Activated CD8-positive, alpha-beta T cell treated with anti-CD3 and anti-CD28 coated beads, Interleukin-2, amount 10 ng/mL, durations not matched to agents 7 days and 5 days (primary cell): Measurements from ENCODE around the gene TIPARP. TPM values are rescaled to one million over a fixed set of nuclear protein-coding genes. Genes with fewer than 3 reads are reported as not detected.

Experiments
- ATAC-seq: fragments of 150-1000 bp; cut with Tn5 transposase; one replicate; pipeline ENCODE4 v1.10.0; 2021; ENCODE audit warnings: moderate library complexity
- CTCF ChIA-PET: fragments of 350-600 bp; sonication (Branson Sonifier 250); formaldehyde crosslinking; loops from one replicate; lab custom pipeline; 2021; ENCODE audit warnings: antibody characterized with exemption; lab: Charles Lee
- POLR2A ChIA-PET: fragments of 350-600 bp; sonication (Branson Sonifier 250); formaldehyde crosslinking; loops from one replicate; lab custom pipeline; 2021; ENCODE audit warnings: antibody characterized with exemption; lab: Charles Lee
- DNase-seq: peaks from one replicate; pipeline ENCODE4 v3.0.0-alpha.2; 2020
- H3K27ac Mint-ChIP-seq: one replicate; pipeline ENCODE4 v1.8.0; 2021; ENCODE audit warnings: mild to moderate bottlenecking, mixed read lengths
- H3K27me3 Mint-ChIP-seq: one replicate; pipeline ENCODE4 v1.8.0; 2021; ENCODE audit warnings: low read depth, mixed read lengths
- H3K36me3 Mint-ChIP-seq: one replicate; pipeline ENCODE4 v1.8.0; 2021; ENCODE audit warnings: low read depth, mixed read lengths
- H3K4me1 Mint-ChIP-seq: one replicate; pipeline ENCODE4 v1.8.0; 2021; ENCODE audit warnings: low read depth, mixed read lengths
- H3K4me3 Mint-ChIP-seq: one replicate; pipeline ENCODE4 v1.8.0; 2021; ENCODE audit warnings: mild to moderate bottlenecking, mixed read lengths
- H3K9me3 Mint-ChIP-seq: one replicate; pipeline ENCODE4 v1.8.0; 2022; ENCODE audit warnings: mixed read lengths; ENCODE audit not compliant: insufficient read depth
- total RNA-seq, 2 experiments: library from RNA; stranded (reverse); gene quantifications; one replicate each; pipeline ENCODE4 v1.2.3, GENCODE V29; 2021

Gene TIPARP
- total RNA-seq, 2 experiments from 2014 or later, result 34.2 to 36.5 TPM

GRCh38 chr3:156635973-156636372 is 38.4 kb upstream of the TIPARP start:
- H3K36me3 Mint-ChIP-seq, result no peaks in the 10 kb centered on the region

GRCh38 chr3:156637480-156638022 is 36.8 kb upstream of the TIPARP start:
- Mint-ChIP-seq H3K36me3 (no peaks in the 10 kb centered on the region), H3K27me3 (peaks cover 2% of the 10 kb centered on the region), H3K9me3 (no peaks in the 10 kb centered on the region), H3K4me1 (peaks cover 5% of the 10 kb centered on the region), H3K27ac (no peak overlapping the region), H3K4me3 (no peak overlapping the region)
- DNase-seq (no peak), ATAC-seq (no peak)
- POLR2A ChIA-PET, result no interaction called here
- CTCF ChIA-PET, result no interaction called here

More at GRCh38 chr3:156635973-156636372, 38.4 kb upstream of the TIPARP start:
- Mint-ChIP-seq H3K27me3 (peaks cover 2% of the 10 kb centered on the region), H3K4me1 (no peaks in the 10 kb centered on the region), H3K9me3 (no peaks in the 10 kb centered on the region), H3K27ac (no peak overlapping the region), H3K4me3 (no peak overlapping the region)
- ChIA-PET POLR2A (no interaction called here), CTCF (interaction anchor here (1.6 kb wide), 1 partner anchor 12 kb away, joined by 4 read pairs; no protein-coding TSS in a partner anchor)
- ATAC-seq (no peak), DNase-seq (no peak)

GRCh38 chr3:156638271-156638670 is 36.1 kb upstream of the TIPARP start:
- H3K27ac Mint-ChIP-seq, result no peak overlapping the region
- CTCF ChIA-PET, result no interaction called here
- no peaks in the 10 kb centered on the region for H3K9me3 Mint-ChIP-seq
- H3K27me3 Mint-ChIP-seq, result peaks cover 2% of the 10 kb centered on the region
- peaks cover 12% of the 10 kb centered on the region for H3K4me1 Mint-ChIP-seq
- no peaks in the 10 kb centered on the region for H3K36me3 Mint-ChIP-seq
- no peak overlapping the region for H3K4me3 Mint-ChIP-seq
- DNase-seq (no peak), ATAC-seq (no peak)
- POLR2A ChIA-PET, result no interaction called here

- DNase-seq (no peak), ATAC-seq (no peak)
- Mint-ChIP-seq H3K36me3 (no peaks in the 10 kb centered on the region), H3K27me3 (peaks cover 2% of the 10 kb centered on the region), H3K27ac (no peak overlapping the region), H3K4me1 (peaks cover 22% of the 10 kb centered on the region), H3K4me3 (no peak overlapping the region), H3K9me3 (no peaks in the 10 kb centered on the region)
- ChIA-PET CTCF (no interaction called here), POLR2A (no interaction called here)
Measured at GRCh38 chr3:156639414-156640023, 34.9 kb upstream of the TIPARP start.

- peaks cover 4% of the 10 kb centered on the region for H3K36me3 Mint-ChIP-seq
- H3K4me1 Mint-ChIP-seq, result peaks cover 31% of the 10 kb centered on the region
- ATAC-seq (no peak), DNase-seq (no peak)
- no peak overlapping the region for H3K27ac Mint-ChIP-seq
- POLR2A ChIA-PET, result no interaction called here
- peaks cover 2% of the 10 kb centered on the region for H3K27me3 Mint-ChIP-seq
- H3K4me3 Mint-ChIP-seq, result no peak overlapping the region
- CTCF ChIA-PET, result no interaction called here
- H3K9me3 Mint-ChIP-seq, result peaks cover 2% of the 10 kb centered on the region
Measured at GRCh38 chr3:156641618-156641975, 32.8 kb upstream of the TIPARP start.

- H3K9me3 Mint-ChIP-seq, result peaks cover 9% of the 10 kb centered on the region
- H3K4me1 Mint-ChIP-seq, result peaks cover 31% of the 10 kb centered on the region
- H3K27me3 Mint-ChIP-seq, result peaks cover 2% of the 10 kb centered on the region
- ATAC-seq (peak; percentile 9), DNase-seq (no peak)
- peak overlapping the region; percentile 85 for H3K27ac Mint-ChIP-seq
- POLR2A ChIA-PET, result interaction anchor here (0.9 to 2.6 kb wide), 9 partner anchors 10 to 88 kb away, joined by 3 to 10 read pairs (median 4); partner anchors contain the start of gene SSR3
- H3K4me3 Mint-ChIP-seq, result peak overlapping the region; percentile 48
- H3K36me3 Mint-ChIP-seq, result peaks cover 7% of the 10 kb centered on the region
- CTCF ChIA-PET, result interaction anchor here (0.7 to 4.5 kb wide), 6 partner anchors 11 to 494 kb away, joined by 3 to 35 read pairs (median 4); partner anchors contain the start of gene TIPARP
Measured at GRCh38 chr3:156642750-156643728, 31.4 kb upstream of the TIPARP start.

- POLR2A ChIA-PET, result interaction anchor here (0.9 to 2.6 kb wide), 9 partner anchors 9 to 89 kb away, joined by 3 to 10 read pairs (median 4); partner anchors contain the start of gene SSR3
- peak overlapping the region; percentile 48 for H3K4me3 Mint-ChIP-seq
- peaks cover 9% of the 10 kb centered on the region for H3K36me3 Mint-ChIP-seq
- H3K27ac Mint-ChIP-seq, result peak overlapping the region; percentile 85
- peaks cover 31% of the 10 kb centered on the region for H3K4me1 Mint-ChIP-seq
- H3K27me3 Mint-ChIP-seq, result peaks cover 2% of the 10 kb centered on the region
- DNase-seq (peak; percentile 74), ATAC-seq (peak; percentile 92)
- CTCF ChIA-PET, result interaction anchor here (1.1 to 4.5 kb wide), 6 partner anchors 11 to 494 kb away, joined by 3 to 35 read pairs (median 4); partner anchors contain the start of gene TIPARP
- H3K9me3 Mint-ChIP-seq, result peaks cover 14% of the 10 kb centered on the region
Measured at GRCh38 chr3:156643729-156644389, 30.5 kb upstream of the TIPARP start.

- H3K4me3 Mint-ChIP-seq, result no peak overlapping the region
- DNase-seq (no peak), ATAC-seq (no peak)
- ChIA-PET POLR2A (interaction anchor here (0.6 to 2.6 kb wide), 2 partner anchors 20 to 168 kb away, joined by 3 to 10 read pairs; no protein-coding TSS in a partner anchor), CTCF (interaction anchor here (2.4 to 4.5 kb wide), 3 partner anchors 9 to 30 kb away, joined by 5 to 35 read pairs (median 9); partner anchors contain the start of gene TIPARP)
- H3K27ac Mint-ChIP-seq, result peak overlapping the region; percentile 25
- H3K4me1 Mint-ChIP-seq, result peaks cover 35% of the 10 kb centered on the region
- peaks cover 9% of the 10 kb centered on the region for H3K36me3 Mint-ChIP-seq
- H3K9me3 Mint-ChIP-seq, result peaks cover 14% of the 10 kb centered on the region
- H3K27me3 Mint-ChIP-seq, result peaks cover 8% of the 10 kb centered on the region
Measured at GRCh38 chr3:156644958-156645357, 29.4 kb upstream of the TIPARP start.

GRCh38 chr3:156646958-156647357 is 27.4 kb upstream of the TIPARP start:
- DNase-seq (no peak), ATAC-seq (no peak)
- peaks cover 14% of the 10 kb centered on the region for H3K9me3 Mint-ChIP-seq
- POLR2A ChIA-PET, result interaction anchor here (0.6 to 1.2 kb wide), 2 partner anchors 29 to 93 kb away, joined by 3 to 4 read pairs; no protein-coding TSS in a partner anchor
- peaks cover 9% of the 10 kb centered on the region for H3K36me3 Mint-ChIP-seq
- H3K27ac Mint-ChIP-seq, result no peak overlapping the region
- H3K4me3 Mint-ChIP-seq, result no peak overlapping the region
- CTCF ChIA-PET, result interaction anchor here (0.7 to 3.2 kb wide), 6 partner anchors 11 to 434 kb away, joined by 3 to 15 read pairs (median 4); partner anchors contain the start of gene TIPARP
- peaks cover 32% of the 10 kb centered on the region for H3K4me1 Mint-ChIP-seq
- H3K27me3 Mint-ChIP-seq, result peaks cover 12% of the 10 kb centered on the region

- DNase-seq, result no peak
- ChIA-PET POLR2A (interaction anchor here (1.2 kb wide), 1 partner anchor 27 kb away, joined by 4 read pairs; no protein-coding TSS in a partner anchor), CTCF (interaction anchor here (1.0 to 2.6 kb wide), 4 partner anchors 13 to 55 kb away, joined by 3 to 15 read pairs (median 4); partner anchors contain the start of gene TIPARP)
- H3K4me3 Mint-ChIP-seq, result no peak overlapping the region
- peaks cover 9% of the 10 kb centered on the region for H3K36me3 Mint-ChIP-seq
- H3K27ac Mint-ChIP-seq, result no peak overlapping the region
- H3K4me1 Mint-ChIP-seq, result peaks cover 25% of the 10 kb centered on the region
- peaks cover 12% of the 10 kb centered on the region for H3K27me3 Mint-ChIP-seq
- no peak for ATAC-seq
- H3K9me3 Mint-ChIP-seq, result peaks cover 14% of the 10 kb centered on the region
Measured at GRCh38 chr3:156648086-156648485, 26.3 kb upstream of the TIPARP start.

GRCh38 chr3:156649681-156650080 is 24.7 kb upstream of the TIPARP start:
- ChIA-PET POLR2A (no interaction called here), CTCF (no interaction called here)
- no peak for ATAC-seq
- Mint-ChIP-seq H3K27me3 (peaks cover 12% of the 10 kb centered on the region), H3K9me3 (peaks cover 14% of the 10 kb centered on the region), H3K36me3 (peaks cover 9% of the 10 kb centered on the region), H3K4me1 (peaks cover 13% of the 10 kb centered on the region), H3K4me3 (no peak overlapping the region), H3K27ac (no peak overlapping the region)
- DNase-seq, result no peak
